B cell (primary cell): Measurements from ENCODE around the gene MTMR10.

Experiments used
- EZH2 ChIP-seq: IDR thresholded peaks from 2 replicates; pipeline ENCODE4 v1.6.1; 2012; ENCODE audit warnings: borderline replicate concordance, low read depth, mild to moderate bottlenecking, moderate library complexity, low read length; ENCODE audit not compliant: insufficient read depth, poor library complexity, severe bottlenecking
- TF ChIP-seq, protein P1 (sequence below): fragments of 200-600 bp; IDR thresholded peaks from one replicate; pipeline ENCODE4 v1.8.0; 2022; ENCODE audit warnings: antibody characterized with exemption, mild to moderate bottlenecking

GRCh38 chr15:30991255-30992235 is at the start of gene MTMR10:
- TF ChIP-seq, protein P1, sequence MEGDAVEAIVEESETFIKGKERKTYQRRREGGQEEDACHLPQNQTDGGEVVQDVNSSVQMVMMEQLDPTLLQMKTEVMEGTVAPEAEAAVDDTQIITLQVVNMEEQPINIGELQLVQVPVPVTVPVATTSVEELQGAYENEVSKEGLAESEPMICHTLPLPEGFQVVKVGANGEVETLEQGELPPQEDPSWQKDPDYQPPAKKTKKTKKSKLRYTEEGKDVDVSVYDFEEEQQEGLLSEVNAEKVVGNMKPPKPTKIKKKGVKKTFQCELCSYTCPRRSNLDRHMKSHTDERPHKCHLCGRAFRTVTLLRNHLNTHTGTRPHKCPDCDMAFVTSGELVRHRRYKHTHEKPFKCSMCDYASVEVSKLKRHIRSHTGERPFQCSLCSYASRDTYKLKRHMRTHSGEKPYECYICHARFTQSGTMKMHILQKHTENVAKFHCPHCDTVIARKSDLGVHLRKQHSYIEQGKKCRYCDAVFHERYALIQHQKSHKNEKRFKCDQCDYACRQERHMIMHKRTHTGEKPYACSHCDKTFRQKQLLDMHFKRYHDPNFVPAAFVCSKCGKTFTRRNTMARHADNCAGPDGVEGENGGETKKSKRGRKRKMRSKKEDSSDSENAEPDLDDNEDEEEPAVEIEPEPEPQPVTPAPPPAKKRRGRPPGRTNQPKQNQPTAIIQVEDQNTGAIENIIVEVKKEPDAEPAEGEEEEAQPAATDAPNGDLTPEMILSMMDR, result no peak
- no peak for TF ChIP-seq EZH2
